Right atrium auricular region (tissue), 2 donors: ENCODE data around the gene TPRA1. TPM values are rescaled to one million over a fixed set of nuclear protein-coding genes. Genes with fewer than 3 reads are reported as not detected.

ENCODE experiments used
- DNase-seq: peaks from one replicate; pipeline ENCODE4 v3.0.0-alpha.2; 2019; ENCODE audit warnings: low spot score
- H3K27ac ChIP-seq, 2 donors: fragments of 200-600 bp; sonication (generic); 1 replicate in 1 of 2; 2 replicates in 1 of 2; pipeline ENCODE4 v1.5.1; 2016 to 2019
- H3K27me3 ChIP-seq, 2 donors: fragments of 200-600 bp; sonication (generic); one replicate each; pipeline versions ENCODE4 v1.5.1 to v1.6.0; 2017 to 2019
- H3K36me3 ChIP-seq: fragments of 200-600 bp; sonication (generic); one replicate; pipeline ENCODE4 v1.5.1; 2016
- H3K4me1 ChIP-seq, 2 donors: fragments of 200-600 bp; sonication (generic); one replicate each; pipeline versions ENCODE4 v1.5.1 to v1.6.0; 2017 to 2019
- H3K4me3 ChIP-seq, 2 donors: fragments of 200-600 bp; sonication (generic); 1 replicate in 1 of 2; 2 replicates in 1 of 2; pipeline ENCODE4 v1.5.1; 2017 to 2019; ENCODE audit warnings: mild to moderate bottlenecking in 1 of 2, moderate library complexity in 1 of 2
- H3K9me3 ChIP-seq, 2 donors: fragments of 200-600 bp; sonication (generic); one replicate each; pipeline ENCODE4 v1.5.1; 2019
- total RNA-seq, 2 donors: library from RNA; depleted of rRNA; stranded (reverse); fragments of >200 nt; gene quantifications; one replicate each; pipeline ENCODE4 v1.1.0, GENCODE V29; 2016
- TF ChIP-seq, protein P1 (sequence below), 2 donors: fragments of 200-600 bp; sonication (generic); IDR thresholded peaks; one replicate each; pipeline ENCODE4 v1.5.1; 2019; ENCODE audit warnings: antibody characterized with exemption in 2 of 2

The TPRA1 gene
- total RNA-seq, 2 donors from 2014 or later: 24.0 to 27.3 TPM

- Histone ChIP-seq H3K36me3 (no peaks in the 10 kb centered on the region), H3K4me1 (no peaks in the 10 kb centered on the region), H3K27me3 (no peaks in the 10 kb centered on the region), H3K4me3 (no peak overlapping the region), H3K9me3 (no peaks in the 10 kb centered on the region), H3K27ac (no peak overlapping the region)
- TF ChIP-seq, protein P1, sequence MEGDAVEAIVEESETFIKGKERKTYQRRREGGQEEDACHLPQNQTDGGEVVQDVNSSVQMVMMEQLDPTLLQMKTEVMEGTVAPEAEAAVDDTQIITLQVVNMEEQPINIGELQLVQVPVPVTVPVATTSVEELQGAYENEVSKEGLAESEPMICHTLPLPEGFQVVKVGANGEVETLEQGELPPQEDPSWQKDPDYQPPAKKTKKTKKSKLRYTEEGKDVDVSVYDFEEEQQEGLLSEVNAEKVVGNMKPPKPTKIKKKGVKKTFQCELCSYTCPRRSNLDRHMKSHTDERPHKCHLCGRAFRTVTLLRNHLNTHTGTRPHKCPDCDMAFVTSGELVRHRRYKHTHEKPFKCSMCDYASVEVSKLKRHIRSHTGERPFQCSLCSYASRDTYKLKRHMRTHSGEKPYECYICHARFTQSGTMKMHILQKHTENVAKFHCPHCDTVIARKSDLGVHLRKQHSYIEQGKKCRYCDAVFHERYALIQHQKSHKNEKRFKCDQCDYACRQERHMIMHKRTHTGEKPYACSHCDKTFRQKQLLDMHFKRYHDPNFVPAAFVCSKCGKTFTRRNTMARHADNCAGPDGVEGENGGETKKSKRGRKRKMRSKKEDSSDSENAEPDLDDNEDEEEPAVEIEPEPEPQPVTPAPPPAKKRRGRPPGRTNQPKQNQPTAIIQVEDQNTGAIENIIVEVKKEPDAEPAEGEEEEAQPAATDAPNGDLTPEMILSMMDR (IDR thresholded peaks at IDR 0.05): no peak
- DNase-seq: no peak
Measured at GRCh38 chr3:127539366-127540060, 51.0 kb downstream of the TPRA1 start.

GRCh38 chr3:127538569-127538968 is 52.0 kb downstream of the TPRA1 start:
- TF ChIP-seq, protein P1 (IDR thresholded peaks at IDR 0.05): no peak
- H3K4me1 ChIP-seq: no peaks in the 10 kb centered on the region
- H3K27me3 ChIP-seq: no peaks in the 10 kb centered on the region
- H3K36me3 ChIP-seq: no peaks in the 10 kb centered on the region
- H3K27ac ChIP-seq: no peak overlapping the region
- no peak overlapping the region for H3K4me3 ChIP-seq
- no peak for DNase-seq
- no peaks in the 10 kb centered on the region for H3K9me3 ChIP-seq

DNA sequence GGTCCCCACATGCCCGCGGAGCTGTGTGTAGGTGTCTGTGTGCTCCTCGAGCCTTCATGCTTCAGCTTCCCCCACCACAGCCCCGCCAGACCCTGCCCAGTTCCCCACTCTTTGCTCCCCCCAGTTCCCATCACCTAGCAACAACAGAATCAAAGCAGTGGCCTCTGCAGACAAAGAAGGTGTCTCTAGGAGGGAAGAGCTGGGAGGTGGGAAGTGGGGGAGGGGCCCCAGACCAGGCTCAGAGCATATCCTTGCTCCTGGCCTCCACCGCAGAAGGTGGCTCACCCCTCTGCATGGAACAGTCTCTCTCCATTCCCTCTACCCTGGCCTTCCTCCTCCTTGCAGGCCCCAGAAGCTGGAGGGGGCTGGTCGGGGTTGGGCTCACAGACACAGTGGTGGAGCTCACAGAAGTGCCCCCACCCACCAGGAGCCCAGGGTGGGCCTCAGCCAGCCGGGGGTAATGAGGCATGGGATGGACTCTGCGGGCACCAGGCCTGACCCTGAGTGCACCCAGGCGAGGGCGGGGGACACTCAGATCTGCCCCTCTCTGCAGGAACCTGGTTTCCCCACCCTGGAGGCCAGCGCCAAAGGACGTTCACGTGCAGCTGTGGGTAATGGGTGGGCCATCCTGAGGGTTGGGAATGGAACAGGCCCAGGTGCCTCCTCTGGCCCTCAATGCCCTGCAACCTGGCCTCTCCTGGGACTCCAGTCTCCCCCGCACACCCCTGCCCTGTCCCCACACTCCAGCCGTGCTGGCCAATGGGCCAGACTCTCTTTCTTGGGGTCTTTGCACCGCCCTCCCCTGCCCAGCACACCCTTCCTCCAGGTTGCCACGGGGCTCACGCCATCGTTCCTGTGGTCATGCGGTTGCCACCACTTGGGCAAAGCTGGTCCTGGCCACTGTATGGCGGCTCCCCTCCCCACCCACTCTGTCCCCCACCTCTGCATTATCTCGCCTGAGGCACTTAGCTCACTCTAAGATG is 53.4 kb downstream of the TPRA1 start:
- H3K4me1 ChIP-seq: no peaks in the 10 kb centered on the region
- DNase-seq: no peak
- no peaks in the 10 kb centered on the region for H3K9me3 ChIP-seq
- TF ChIP-seq, protein P1 (IDR thresholded peaks at IDR 0.05): no peak
- no peak overlapping the region for H3K4me3 ChIP-seq
- no peaks in the 10 kb centered on the region for H3K36me3 ChIP-seq
- no peaks in the 10 kb centered on the region for H3K27me3 ChIP-seq
- H3K27ac ChIP-seq: no peak overlapping the region

DNA sequence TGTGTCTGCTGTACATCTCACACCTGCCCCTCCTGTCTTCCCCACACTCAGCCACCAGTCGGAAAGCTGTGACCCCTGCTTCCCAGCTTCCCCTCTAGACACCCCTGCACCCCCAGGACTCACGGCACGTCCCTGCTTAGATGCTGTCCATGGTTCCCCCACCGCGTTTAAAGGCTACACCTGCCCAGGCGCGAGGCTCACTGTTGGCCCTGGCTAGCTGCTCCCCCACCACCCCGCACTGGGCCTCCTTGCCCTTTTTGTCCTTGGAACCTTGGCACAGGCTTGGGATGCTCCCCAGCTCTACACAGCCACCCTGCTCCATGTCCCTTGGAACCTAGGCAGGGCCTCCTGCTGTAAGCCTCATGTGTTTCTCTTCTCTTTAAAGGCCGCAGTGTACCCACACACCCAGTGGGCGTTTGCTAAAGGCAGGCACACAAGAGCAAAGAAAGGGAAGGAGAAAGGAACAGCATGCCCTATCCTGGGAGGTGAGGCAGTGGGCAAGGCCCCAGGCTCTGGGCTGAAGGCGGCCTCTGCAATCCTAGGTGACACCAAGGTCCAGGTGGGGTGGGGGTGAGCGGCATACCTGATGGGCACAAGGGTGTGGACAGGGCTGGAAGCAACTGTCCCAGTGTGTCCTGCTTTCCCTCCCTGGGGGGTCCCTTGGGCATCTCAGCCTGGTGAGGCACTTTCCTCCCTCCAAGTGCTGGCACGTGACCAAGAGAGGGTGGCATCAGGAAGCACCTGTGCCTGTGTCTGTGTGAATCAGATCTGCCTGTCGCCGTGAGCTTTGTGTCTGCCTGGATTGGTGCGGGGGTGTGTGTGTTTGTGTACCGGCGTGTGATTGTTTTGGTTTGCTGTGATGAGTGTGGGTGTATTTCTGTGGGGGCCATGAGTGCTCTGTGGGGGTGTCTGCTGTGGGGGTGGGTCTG is 54.4 kb downstream of the TPRA1 start:
- Histone ChIP-seq H3K4me3 (no peak overlapping the region), H3K36me3 (no peaks in the 10 kb centered on the region), H3K27ac (no peak overlapping the region), H3K9me3 (no peaks in the 10 kb centered on the region), H3K4me1 (no peaks in the 10 kb centered on the region), H3K27me3 (no peaks in the 10 kb centered on the region)
- TF ChIP-seq, protein P1 (IDR thresholded peaks at IDR 0.05): no peak
- no peak for DNase-seq

DNA sequence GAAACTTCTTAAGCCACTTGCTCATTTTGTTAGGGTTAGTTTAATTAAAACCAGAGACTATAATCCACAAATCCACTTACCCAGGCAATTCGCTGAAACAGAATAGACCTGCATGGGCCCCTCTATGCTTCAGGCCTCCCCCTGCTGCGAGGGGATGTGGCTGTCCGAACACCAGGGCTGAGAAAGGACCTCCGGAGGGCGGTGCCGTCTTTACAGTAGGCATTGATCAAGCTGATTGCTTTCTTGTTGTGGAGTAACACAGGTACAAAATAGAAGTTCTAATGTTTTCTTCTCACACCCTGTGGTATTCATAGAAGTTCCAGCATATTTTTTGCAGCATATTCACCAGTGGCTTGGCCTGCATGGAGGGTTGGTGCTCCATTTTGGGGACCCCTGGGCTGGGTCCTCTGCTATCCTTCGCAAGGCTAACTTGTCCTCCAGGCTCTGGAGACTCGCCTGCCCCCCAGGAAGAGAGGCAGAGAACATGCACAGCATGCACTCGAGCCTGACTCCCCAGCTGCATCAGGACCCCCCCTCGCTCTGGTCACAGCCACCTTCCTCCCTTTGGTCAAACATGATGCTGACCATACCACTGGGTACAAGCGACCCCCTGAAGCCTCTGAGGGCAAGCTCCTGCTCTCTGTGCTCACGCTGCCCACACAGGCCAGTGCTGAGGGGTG is 55.3 kb downstream of the TPRA1 start:
- no peak overlapping the region for H3K4me3 ChIP-seq
- H3K27me3 ChIP-seq: no peaks in the 10 kb centered on the region
- DNase-seq: no peak
- H3K9me3 ChIP-seq: no peaks in the 10 kb centered on the region
- TF ChIP-seq, protein P1 (IDR thresholded peaks at IDR 0.05): no peak
- H3K4me1 ChIP-seq: no peaks in the 10 kb centered on the region
- no peak overlapping the region for H3K27ac ChIP-seq
- no peaks in the 10 kb centered on the region for H3K36me3 ChIP-seq
